Liver (tissue), 9 donors: ENCODE results near the gene ANAPC16. TPM values are rescaled to one million over a fixed set of nuclear protein-coding genes. Genes with fewer than 3 reads are reported as not detected.

ENCODE experiments used
- DNase-seq: peaks from one replicate; pipeline ENCODE4 v3.0.0-alpha.2; 2017; ENCODE audit warnings: low spot score
- H3K27ac ChIP-seq, 2 donors: one replicate each; pipeline ENCODE4 v1.7.0; 2013; ENCODE audit warnings: inconsistent platforms in 2 of 2, low read length in 2 of 2, control low read depth in 1 of 2, low read depth in 1 of 2, mild to moderate bottlenecking in 1 of 2
- H3K27me3 ChIP-seq, 4 donors: one replicate each; pipeline versions ENCODE4 v1.6.1 to v1.7.0; 2013; ENCODE audit warnings: low read length in 3 of 4, inconsistent platforms in 1 of 4, mild to moderate bottlenecking in 1 of 4, moderate library complexity in 1 of 4; ENCODE audit not compliant: control insufficient read depth in 4 of 4, insufficient read depth in 4 of 4
- H3K36me3 ChIP-seq, 4 donors: one replicate each; pipeline versions ENCODE4 v1.6.1 to v1.7.0; 2013; ENCODE audit warnings: low read length in 3 of 4, mild to moderate bottlenecking in 3 of 4, low read depth in 1 of 4, moderate library complexity in 1 of 4; ENCODE audit not compliant: control insufficient read depth in 4 of 4, insufficient read depth in 3 of 4
- H3K4me1 ChIP-seq, 4 donors: one replicate each; pipeline versions ENCODE4 v1.6.1 to v1.7.0; 2013; ENCODE audit warnings: low read length in 3 of 4, mild to moderate bottlenecking in 3 of 4, moderate library complexity in 1 of 4; ENCODE audit not compliant: control insufficient read depth in 4 of 4, insufficient read depth in 4 of 4
- H3K4me3 ChIP-seq, 3 donors: one replicate each; pipeline versions ENCODE4 v1.6.1 to v1.7.0; 2013; ENCODE audit warnings: low read length in 3 of 3, control low read depth in 1 of 3, low read depth in 1 of 3, mild to moderate bottlenecking in 1 of 3
- H3K9ac ChIP-seq, 2 donors: one replicate each; pipeline ENCODE4 v1.7.0; 2013; ENCODE audit warnings: low read length in 2 of 2, mild to moderate bottlenecking in 2 of 2, moderate library complexity in 2 of 2, control low read depth in 1 of 2, low read depth in 1 of 2
- H3K9me3 ChIP-seq, 4 donors: one replicate each; pipeline versions ENCODE4 v1.6.1 to v1.7.0; 2013; ENCODE audit warnings: low read length in 3 of 4; ENCODE audit not compliant: control insufficient read depth in 4 of 4
- ATF3 ChIP-seq: IDR thresholded peaks from 2 replicates; pipeline ENCODE4 v1.6.1; 2016; ENCODE audit warnings: antibody characterized with exemption
- CTCF ChIP-seq: fragments of 150-350 bp; IDR thresholded peaks from 2 replicates; pipeline ENCODE4 v1.5.1; 2017; ENCODE audit warnings: improper control_type of control experiment, low read depth, low read length; ENCODE audit not compliant: missing input control
- EGR1 ChIP-seq, 2 donors: IDR thresholded peaks; 2 replicates each; pipeline ENCODE4 v1.6.1; 2016 to 2018; ENCODE audit warnings: antibody characterized with exemption in 2 of 2, low read depth in 2 of 2
- FOXA1 ChIP-seq: IDR thresholded peaks from 2 replicates; pipeline ENCODE4 v1.6.1; 2016; ENCODE audit warnings: antibody characterized with exemption
- FOXA2 ChIP-seq: IDR thresholded peaks from 2 replicates; pipeline ENCODE4 v1.6.1; 2016; ENCODE audit warnings: antibody characterized with exemption
- GABPA ChIP-seq, 2 donors: IDR thresholded peaks in 1 of 2; conservative IDR thresholded peaks in 1 of 2; 2 replicates each; pipeline ENCODE4 v1.6.1; 2016; ENCODE audit warnings: antibody characterized with exemption in 2 of 2, mild to moderate bottlenecking in 1 of 2, moderate library complexity in 1 of 2
- HNF4A ChIP-seq, 2 donors: conservative IDR thresholded peaks; 2 replicates each; pipeline ENCODE4 v1.6.1; 2016; ENCODE audit warnings: antibody characterized with exemption in 2 of 2, mild to moderate bottlenecking in 2 of 2
- HNF4G ChIP-seq: IDR thresholded peaks from 2 replicates; pipeline ENCODE4 v1.6.1; 2016; ENCODE audit warnings: antibody characterized with exemption
- JUND ChIP-seq, 2 donors: IDR thresholded peaks; 2 replicates each; pipeline ENCODE4 v1.6.1; 2016; ENCODE audit warnings: antibody characterized with exemption in 2 of 2
- MAX ChIP-seq: IDR thresholded peaks from 2 replicates; pipeline ENCODE4 v1.6.1; 2016; ENCODE audit warnings: antibody characterized with exemption
- NR2F2 ChIP-seq: IDR thresholded peaks from 2 replicates; pipeline ENCODE4 v1.6.1; 2016; ENCODE audit warnings: antibody characterized with exemption
- RAD21 ChIP-seq, 2 donors: IDR thresholded peaks; 2 replicates each; pipeline ENCODE4 v1.6.1; 2016; ENCODE audit warnings: antibody characterized with exemption in 2 of 2, mild to moderate bottlenecking in 2 of 2
- REST ChIP-seq: IDR thresholded peaks from 2 replicates; pipeline ENCODE4 v1.6.1; 2016; ENCODE audit warnings: antibody characterized with exemption, mild to moderate bottlenecking
- SP1 ChIP-seq: IDR thresholded peaks from 2 replicates; pipeline ENCODE4 v1.6.1; 2018; ENCODE audit warnings: antibody characterized with exemption, mild to moderate bottlenecking
- TAF1 ChIP-seq: conservative IDR thresholded peaks from 2 replicates; pipeline ENCODE4 v1.6.1; 2016; ENCODE audit warnings: antibody characterized with exemption, mild to moderate bottlenecking
- YY1 ChIP-seq: IDR thresholded peaks from 2 replicates; pipeline ENCODE4 v1.6.1; 2016; ENCODE audit warnings: antibody characterized with exemption, mild to moderate bottlenecking
- ZBTB33 ChIP-seq: IDR thresholded peaks from 2 replicates; pipeline ENCODE4 v1.6.1; 2016; ENCODE audit warnings: antibody characterized with exemption
- WGBS: extraction: QIAGEN DNeasy Blood & Tissue Kit; methylation state at CpG from one replicate; pipeline ENCODE4 v1.1.7; 2013; 5-methylcytosine and 5-hydroxymethylcytosine counted together
- polyA plus RNA-seq, 2 donors: library from polyadenylated mRNA; stranded (reverse) in 1 of 2; unstranded in 1 of 2; fragments of 200-250 nt in 1 of 2; fragments of >200 nt in 1 of 2; fragmentation: Nextera tagmentation in 1 of 2; extraction: Ambion mirVana in 1 of 2; gene quantifications; one replicate each; pipeline versions ENCODE4 v1.2.1 to v1.2.3, GENCODE V29; 2013 to 2015
- total RNA-seq, 2 donors: library from RNA; depleted of rRNA; stranded (reverse); fragments of >200 nt; gene quantifications; one replicate each; pipeline ENCODE4 v1.2.3, GENCODE V29; 2014
- donor health status: healthy.
- donor health status: healthy.
- donor health status: healthy.
- donor health status: healthy.
- donor health status: healthy.

The ANAPC16 gene
- total and polyA plus RNA-seq, 4 donors: 36.8 to 96.3 (median 55.6) TPM

- H3K4me1 ChIP-seq: peaks cover 3 to 28% (median 17%) of the 10 kb centered on the region in 4 donors
- no peak overlapping the region for H3K9ac ChIP-seq
- no peak for DNase-seq
- H3K27me3 ChIP-seq: no peaks in the 10 kb centered on the region
- TF ChIP-seq TAF1 (no peak), JUND (IDR thresholded peaks at IDR 0.05) (no peak), CTCF (no peak), EGR1 (IDR thresholded peaks at IDR 0.05; ENCODE audit: low read depth in 2 of 2) (no peak), REST (no peak), GABPA (IDR thresholded peaks at IDR 0.05 in 1 of 2, conservative IDR thresholded peaks at IDR 0.05 in 1 of 2) (no peak), YY1 (no peak), ATF3 (no peak), ZBTB33 (no peak), MAX (no peak), FOXA2 (no peak), RAD21 (IDR thresholded peaks at IDR 0.05) (no peak), FOXA1 (no peak), HNF4G (no peak), NR2F2 (no peak), SP1 (no peak), HNF4A (conservative IDR thresholded peaks at IDR 0.05) (no peak)
- H3K4me3 ChIP-seq: no peak overlapping the region
- no peaks in the 10 kb centered on the region for H3K9me3 ChIP-seq
- H3K36me3 ChIP-seq: peaks cover 0 to 5% (median 1%) of the 10 kb centered on the region in 4 donors
- WGBS: 96% methylated on average over 5 of the region's 5 CpGs
- H3K27ac ChIP-seq: no peak overlapping the region
These were observed 54.9 kb downstream of the ANAPC16 start for GRCh38 chr10:72270607-72271281.
